Activated naive CD4-positive, alpha-beta T cell treated with anti-CD3 and anti-CD28 coated beads for 36 hours (primary cell): Measurements from ENCODE around the gene STK24. TPM values are rescaled to one million over a fixed set of nuclear protein-coding genes. Genes with fewer than 3 reads are reported as not detected.

Experiments
- CTCF ChIA-PET: fragments of 350-600 bp; sonication (Branson Sonifier 250); formaldehyde crosslinking; loops from one replicate; lab custom pipeline; 2021; ENCODE audit warnings: antibody characterized with exemption; lab: Charles Lee
- DNase-seq: peaks from one replicate; pipeline ENCODE4 v3.0.0-alpha.2; 2020
- H3K27ac Mint-ChIP-seq: one replicate; pipeline ENCODE4 v1.8.0; 2021; ENCODE audit warnings: mild to moderate bottlenecking, mixed read lengths
- H3K27me3 Mint-ChIP-seq: one replicate; pipeline ENCODE4 v1.8.0; 2021; ENCODE audit warnings: low read depth, mixed read lengths
- H3K36me3 Mint-ChIP-seq: one replicate; pipeline ENCODE4 v1.8.0; 2021; ENCODE audit warnings: low read depth, mixed read lengths
- H3K4me1 Mint-ChIP-seq: one replicate; pipeline ENCODE4 v1.8.0; 2021; ENCODE audit warnings: low read depth, mixed read lengths
- H3K4me3 Mint-ChIP-seq: one replicate; pipeline ENCODE4 v1.8.0; 2021; ENCODE audit warnings: mild to moderate bottlenecking, moderate library complexity, mixed read lengths
- H3K9me3 Mint-ChIP-seq: one replicate; pipeline ENCODE4 v1.8.0; 2021; ENCODE audit warnings: mixed read lengths
- intact Hi-C: fragments of 100-400 bp; cut with micrococcal nuclease; formaldehyde crosslinking; loops from one replicate; pipeline ENCODE4 v1.15.1; 2023
- total RNA-seq, 2 experiments: library from RNA; stranded (reverse); gene quantifications; one replicate each; pipeline ENCODE4 v1.2.3, GENCODE V29; 2021

Gene STK24
- total RNA-seq, 2 experiments from 2014 or later, result 95.5 to 96.7 TPM

GRCh38 chr13:98458431-98458830 is 118.5 kb downstream of the STK24 start:
- H3K9me3 Mint-ChIP-seq, result no peaks in the 10 kb centered on the region
- CTCF ChIA-PET, result interaction anchor here (2.3 kb wide), 1 partner anchor 195 kb away, joined by 8 read pairs; no protein-coding TSS in a partner anchor
- H3K4me1 Mint-ChIP-seq, result peaks cover 8% of the 10 kb centered on the region
- no peak overlapping the region for H3K4me3 Mint-ChIP-seq
- no peaks in the 10 kb centered on the region for H3K27me3 Mint-ChIP-seq
- intact Hi-C loops, result no loop called here
- no peak overlapping the region for H3K27ac Mint-ChIP-seq
- H3K36me3 Mint-ChIP-seq, result peaks cover 11% of the 10 kb centered on the region
- DNase-seq, result no peak

- H3K27me3 Mint-ChIP-seq, result no peaks in the 10 kb centered on the region
- peaks cover 9% of the 10 kb centered on the region for H3K36me3 Mint-ChIP-seq
- no peak overlapping the region for H3K4me3 Mint-ChIP-seq
- H3K4me1 Mint-ChIP-seq, result no peaks in the 10 kb centered on the region
- no peak overlapping the region for H3K27ac Mint-ChIP-seq
- no peaks in the 10 kb centered on the region for H3K9me3 Mint-ChIP-seq
- CTCF ChIA-PET, result interaction anchor here (2.3 to 4.1 kb wide), 3 partner anchors 10 to 196 kb away, joined by 8 to 30 read pairs (median 14); no protein-coding TSS in a partner anchor
- no peak for DNase-seq
- intact Hi-C loops, result no loop called here
These were observed 119.9 kb downstream of the STK24 start for GRCh38 chr13:98457053-98457452.

- Mint-ChIP-seq H3K27ac (peak overlapping the region; percentile 51), H3K4me1 (peaks cover 6% of the 10 kb centered on the region), H3K36me3 (peaks cover 10% of the 10 kb centered on the region), H3K4me3 (no peak overlapping the region), H3K9me3 (no peaks in the 10 kb centered on the region), H3K27me3 (no peaks in the 10 kb centered on the region)
- intact Hi-C loops, result no loop called here
- no peak for DNase-seq
- CTCF ChIA-PET, result interaction anchor here (2.3 to 4.1 kb wide), 3 partner anchors 10 to 197 kb away, joined by 8 to 30 read pairs (median 14); no protein-coding TSS in a partner anchor
These were observed 120.5 kb downstream of the STK24 start for GRCh38 chr13:98456413-98456845.

- H3K27ac Mint-ChIP-seq, result no peak overlapping the region
- peaks cover 19% of the 10 kb centered on the region for H3K4me1 Mint-ChIP-seq
- peaks cover 10% of the 10 kb centered on the region for H3K36me3 Mint-ChIP-seq
- CTCF ChIA-PET, result interaction anchor here (0.8 to 4.1 kb wide), 4 partner anchors 9 to 199 kb away, joined by 7 to 30 read pairs (median 14); no protein-coding TSS in a partner anchor
- DNase-seq, result no peak
- H3K9me3 Mint-ChIP-seq, result no peaks in the 10 kb centered on the region
- H3K27me3 Mint-ChIP-seq, result no peaks in the 10 kb centered on the region
- intact Hi-C loops, result no loop called here
- no peak overlapping the region for H3K4me3 Mint-ChIP-seq
These were observed 122.5 kb downstream of the STK24 start for GRCh38 chr13:98454389-98454881.

- H3K4me3 Mint-ChIP-seq, result no peak overlapping the region
- DNase-seq, result no peak
- H3K9me3 Mint-ChIP-seq, result no peaks in the 10 kb centered on the region
- intact Hi-C loops, result loop anchor here (2.0 kb wide), 1 partner anchor 24 kb away; no protein-coding TSS in a partner anchor
- CTCF ChIA-PET, result no interaction called here
- H3K36me3 Mint-ChIP-seq, result peaks cover 9% of the 10 kb centered on the region
- peaks cover 19% of the 10 kb centered on the region for H3K4me1 Mint-ChIP-seq
- H3K27ac Mint-ChIP-seq, result no peak overlapping the region
- no peaks in the 10 kb centered on the region for H3K27me3 Mint-ChIP-seq
These were observed 123.8 kb downstream of the STK24 start for GRCh38 chr13:98452851-98453843.

GRCh38 chr13:98451676-98452470 is 125.0 kb downstream of the STK24 start:
- Mint-ChIP-seq H3K9me3 (no peaks in the 10 kb centered on the region), H3K4me3 (no peak overlapping the region), H3K4me1 (peaks cover 19% of the 10 kb centered on the region), H3K27ac (peak overlapping the region; percentile 43), H3K27me3 (no peaks in the 10 kb centered on the region), H3K36me3 (peaks cover 9% of the 10 kb centered on the region)
- DNase-seq, result no peak
- intact Hi-C loops, result loop anchor here (2.0 kb wide), 1 partner anchor 25 kb away; no protein-coding TSS in a partner anchor
- CTCF ChIA-PET, result interaction anchor here (1.3 to 3.1 kb wide), 3 partner anchors 15 to 213 kb away, joined by 3 to 32 read pairs (median 8); no protein-coding TSS in a partner anchor

GRCh38 chr13:98450539-98451111 is 126.3 kb downstream of the STK24 start:
- Mint-ChIP-seq H3K9me3 (no peaks in the 10 kb centered on the region), H3K27ac (peak overlapping the region; percentile 55), H3K36me3 (peaks cover 9% of the 10 kb centered on the region), H3K4me1 (peaks cover 23% of the 10 kb centered on the region), H3K4me3 (no peak overlapping the region), H3K27me3 (no peaks in the 10 kb centered on the region)
- intact Hi-C loops, result no loop called here
- DNase-seq, result peak; percentile 55
- CTCF ChIA-PET, result interaction anchor here (0.7 to 3.1 kb wide), 7 partner anchors 16 to 223 kb away, joined by 3 to 32 read pairs (median 5); no protein-coding TSS in a partner anchor

GRCh38 chr13:98450026-98450425 is 126.9 kb downstream of the STK24 start:
- intact Hi-C loops, result no loop called here
- Mint-ChIP-seq H3K27me3 (no peaks in the 10 kb centered on the region), H3K4me3 (no peak overlapping the region), H3K4me1 (peaks cover 29% of the 10 kb centered on the region), H3K36me3 (peaks cover 9% of the 10 kb centered on the region), H3K9me3 (no peaks in the 10 kb centered on the region), H3K27ac (peak overlapping the region; percentile 55)
- no peak for DNase-seq
- CTCF ChIA-PET, result interaction anchor here (0.7 to 3.1 kb wide), 6 partner anchors 17 to 223 kb away, joined by 3 to 32 read pairs (median 5); no protein-coding TSS in a partner anchor

GRCh38 chr13:98449273-98449672 is 127.6 kb downstream of the STK24 start:
- Mint-ChIP-seq H3K4me3 (no peak overlapping the region), H3K9me3 (no peaks in the 10 kb centered on the region), H3K36me3 (peaks cover 9% of the 10 kb centered on the region), H3K4me1 (peaks cover 31% of the 10 kb centered on the region), H3K27me3 (no peaks in the 10 kb centered on the region), H3K27ac (no peak overlapping the region)
- no peak for DNase-seq
- intact Hi-C loops, result no loop called here
- CTCF ChIA-PET, result interaction anchor here (1.4 to 3.1 kb wide), 2 partner anchors 204 to 224 kb away, joined by 5 to 32 read pairs; no protein-coding TSS in a partner anchor

GRCh38 chr13:98448642-98448928 is 128.3 kb downstream of the STK24 start:
- intact Hi-C loops, result no loop called here
- peaks cover 9% of the 10 kb centered on the region for H3K36me3 Mint-ChIP-seq
- no peak overlapping the region for H3K27ac Mint-ChIP-seq
- DNase-seq, result no peak
- H3K9me3 Mint-ChIP-seq, result no peaks in the 10 kb centered on the region
- H3K4me3 Mint-ChIP-seq, result no peak overlapping the region
- CTCF ChIA-PET, result interaction anchor here (4.4 to 9.3 kb wide), 2 partner anchors 18 to 204 kb away, joined by 23 to 160 read pairs; no protein-coding TSS in a partner anchor
- H3K4me1 Mint-ChIP-seq, result peaks cover 31% of the 10 kb centered on the region
- no peaks in the 10 kb centered on the region for H3K27me3 Mint-ChIP-seq

- Mint-ChIP-seq H3K27me3 (no peaks in the 10 kb centered on the region), H3K36me3 (peaks cover 8% of the 10 kb centered on the region), H3K9me3 (no peaks in the 10 kb centered on the region), H3K27ac (peak overlapping the region; percentile 54), H3K4me3 (no peak overlapping the region), H3K4me1 (peaks cover 31% of the 10 kb centered on the region)
- intact Hi-C loops, result no loop called here
- CTCF ChIA-PET, result interaction anchor here (0.5 to 9.3 kb wide), 4 partner anchors 19 to 705 kb away, joined by 3 to 160 read pairs (median 13); no protein-coding TSS in a partner anchor
- peak; percentile 55 for DNase-seq
These were observed 128.8 kb downstream of the STK24 start for GRCh38 chr13:98447881-98448641.
